ENCODE measurements around the gene TSPO. TPM values are rescaled to one million over a fixed set of nuclear protein-coding genes. Genes with fewer than 3 reads are reported as not detected.

Gene TSPO
- total RNA-seq, 1 donor from 2014 or later, result 136 TPM

GRCh38 chr22:43154887-43155536 is 3.7 kb downstream of the TSPO start:
- DNase-seq (ENCODE audit: missing footprints) (peak; percentile 77), ATAC-seq (no peak)

DNA sequence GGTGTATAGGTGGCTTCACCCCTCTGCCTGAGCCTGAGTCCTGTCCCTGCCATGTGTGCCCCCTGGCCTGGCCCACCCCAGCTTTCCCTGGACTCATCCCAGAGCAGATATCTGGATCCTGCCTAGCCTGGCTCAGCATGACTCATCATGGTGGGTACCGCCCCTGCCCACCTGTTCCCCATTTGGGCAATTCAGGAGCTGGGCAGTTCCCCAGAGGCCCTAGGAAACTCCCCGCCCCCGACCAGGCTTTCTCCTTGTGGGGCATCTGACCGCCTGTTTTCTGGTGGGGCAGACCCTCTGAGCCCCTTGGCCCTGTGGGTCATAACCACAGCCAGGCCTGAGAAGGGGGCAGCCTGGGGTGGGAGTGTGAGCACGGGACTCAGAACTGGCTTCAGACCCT is 4.4 kb downstream of the TSPO start:
- ATAC-seq, result no peak
- no peak for DNase-seq (ENCODE audit: missing footprints)
- intact Hi-C loops (cut with DNase I), result no loop called here

More at GRCh38 chr22:43154887-43155536, 3.7 kb downstream of the TSPO start:
- intact Hi-C loops (cut with DNase I), result no loop called here

GRCh38 chr22:43156413-43156812 is 5.1 kb downstream of the TSPO start:
- intact Hi-C loops (cut with DNase I), result no loop called here
- DNase-seq (ENCODE audit: missing footprints) (no peak), ATAC-seq (no peak)

- DNase-seq (ENCODE audit: missing footprints), result no peak
- ATAC-seq, result no peak
- intact Hi-C loops (cut with DNase I), result no loop called here
Measured at GRCh38 chr22:43157874-43158546, 6.7 kb downstream of the TSPO start.

DNA sequence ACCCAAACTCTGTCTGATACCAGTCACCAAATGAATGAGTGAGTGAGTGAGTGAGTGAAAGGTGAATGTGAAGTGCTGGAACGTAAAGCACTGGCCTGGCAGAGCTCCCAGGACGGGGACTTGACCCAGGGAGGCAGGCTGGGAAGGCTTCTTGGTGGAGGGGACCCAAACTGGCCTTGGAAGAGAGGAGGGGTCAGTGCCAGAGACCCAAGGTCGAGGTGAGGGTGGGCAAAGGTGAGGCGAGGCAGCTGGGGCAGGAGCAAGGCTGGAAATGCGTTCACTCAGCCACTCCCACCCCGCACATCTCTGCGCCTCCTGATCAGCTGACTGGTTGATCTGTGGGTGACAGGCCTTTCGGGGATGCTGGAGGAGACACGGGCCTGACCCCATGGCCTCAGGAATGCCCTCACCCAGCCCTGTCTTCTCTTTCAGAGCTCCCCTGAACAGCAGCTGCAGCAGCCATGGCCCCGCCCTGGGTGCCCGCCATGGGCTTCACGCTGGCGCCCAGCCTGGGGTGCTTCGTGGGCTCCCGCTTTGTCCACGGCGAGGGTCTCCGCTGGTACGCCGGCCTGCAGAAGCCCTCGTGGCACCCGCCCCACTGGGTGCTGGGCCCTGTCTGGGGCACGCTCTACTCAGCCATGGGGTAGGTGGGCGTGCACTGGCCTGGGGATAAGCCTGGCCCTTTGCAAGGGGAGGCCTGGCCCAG is 7.6 kb downstream of the TSPO start:
- ATAC-seq, result no peak
- intact Hi-C loops (cut with DNase I), result no loop called here

DNA sequence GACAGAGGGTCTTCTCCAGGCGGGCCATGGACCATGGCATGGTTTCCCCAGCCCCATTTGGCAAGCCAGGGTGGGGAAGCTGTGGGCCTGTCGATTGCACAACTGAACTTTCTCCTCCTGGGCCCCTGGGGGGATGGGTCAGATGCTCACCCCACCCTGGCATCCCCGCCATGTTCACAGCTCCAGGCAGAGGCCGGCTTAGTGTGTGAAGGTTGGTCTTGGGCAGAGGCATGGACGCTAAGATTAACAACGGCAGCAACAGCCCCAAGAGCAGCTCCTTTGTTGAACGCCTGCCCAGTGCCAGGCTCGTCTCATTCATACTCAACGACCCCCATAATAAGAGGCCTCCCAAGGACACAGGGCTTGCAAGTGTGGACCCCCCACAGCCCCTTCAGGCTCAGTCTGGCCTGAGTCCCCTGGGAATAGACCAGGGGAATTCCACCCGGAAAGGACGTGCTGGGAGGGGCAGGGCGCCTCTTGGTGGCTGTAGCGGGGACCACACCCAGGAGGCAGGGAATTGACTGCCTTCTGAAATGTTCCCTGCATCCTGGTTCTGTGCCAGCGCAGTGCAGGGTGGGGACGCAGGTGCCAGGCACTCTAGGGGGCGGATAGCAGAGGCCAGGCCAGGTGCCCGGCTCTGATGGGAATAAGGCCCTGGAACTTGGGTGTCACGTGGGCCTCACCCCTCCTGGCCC is 8.3 kb downstream of the TSPO start:
- ATAC-seq, result peak; percentile 1
- intact Hi-C loops (cut with DNase I), result no loop called here

More for the DNA sequence above, 7.6 kb downstream of the TSPO start:
- DNase-seq (ENCODE audit: missing footprints), result no peak

GRCh38 chr22:43160497-43161126 is 9.3 kb downstream of the TSPO start:
- ATAC-seq (no peak), DNase-seq (ENCODE audit: missing footprints) (no peak)
- intact Hi-C loops (cut with DNase I), result no loop called here

More for the DNA sequence above, 8.3 kb downstream of the TSPO start:
- no peak for DNase-seq (ENCODE audit: missing footprints)

GRCh38 chr22:43162412-43163150 is 11.2 kb downstream of the TSPO start:
- intact Hi-C loops (cut with DNase I), result no loop called here
- ATAC-seq (no peak), DNase-seq (ENCODE audit: missing footprints) (no peak)

GRCh38 chr22:43163241-43163795 is 12.0 kb downstream of the TSPO start:
- intact Hi-C loops (cut with DNase I), result no loop called here
- no peak for DNase-seq (ENCODE audit: missing footprints)
- ATAC-seq, result no peak

- intact Hi-C loops (cut with DNase I), result no loop called here
- no peak for ATAC-seq
- peak; percentile 39 for DNase-seq (ENCODE audit: missing footprints)
Measured at GRCh38 chr22:43164636-43165035, 13.3 kb downstream of the TSPO start.

- peak; percentile 15 for DNase-seq (ENCODE audit: missing footprints)
- ATAC-seq, result no peak
- intact Hi-C loops (cut with DNase I), result no loop called here
Measured at GRCh38 chr22:43166132-43166930, 15.0 kb downstream of the TSPO start.

GRCh38 chr22:43167001-43167589 is 15.7 kb downstream of the TSPO start:
- intact Hi-C loops (cut with DNase I), result no loop called here
- no peak for ATAC-seq
- DNase-seq (ENCODE audit: missing footprints), result peak; percentile 43

- DNase-seq (ENCODE audit: missing footprints) (peak; percentile 66), ATAC-seq (no peak)
- intact Hi-C loops (cut with DNase I), result no loop called here
Measured at GRCh38 chr22:43168471-43169309, 17.3 kb downstream of the TSPO start.

DNA sequence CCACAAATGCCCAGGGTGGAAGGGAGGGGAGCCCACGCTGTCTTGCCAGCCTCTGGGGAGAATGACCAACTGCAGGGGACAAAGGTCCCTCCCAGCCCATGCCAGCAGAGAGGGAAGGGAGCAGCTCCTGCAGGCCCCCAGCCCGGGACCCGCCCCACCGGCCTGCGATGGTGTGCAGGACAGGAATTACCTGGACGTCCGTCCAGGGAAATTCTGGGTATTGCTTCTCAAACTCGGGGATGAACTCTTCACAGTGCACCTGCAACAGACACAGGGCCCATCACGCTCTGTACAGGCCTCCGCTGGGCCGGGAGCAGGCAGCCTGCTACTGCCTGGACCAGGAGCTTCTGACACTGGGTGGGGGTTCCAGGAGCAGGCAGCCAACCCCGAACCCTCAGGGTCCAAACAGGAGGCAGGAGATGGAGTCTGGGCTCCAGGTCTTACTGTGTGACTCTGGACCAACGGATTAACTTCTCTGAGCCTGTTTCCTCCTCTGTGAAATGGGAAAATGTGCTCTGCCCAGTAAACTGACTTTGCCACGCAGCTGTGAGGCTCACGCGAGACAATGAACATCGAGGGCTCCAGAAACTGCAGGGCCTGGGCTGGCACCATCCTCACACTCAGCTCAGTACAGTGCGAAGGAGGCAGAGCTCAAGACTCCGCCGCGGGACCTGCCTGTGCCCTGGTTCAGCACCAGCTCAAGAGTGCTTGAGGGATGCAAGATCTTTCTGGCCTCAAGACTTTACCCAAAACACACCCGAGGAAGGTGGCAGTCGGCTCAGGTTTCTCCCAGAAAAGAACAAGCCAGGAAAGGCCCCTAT is 18.2 kb downstream of the TSPO start:
- peak; percentile 28 for DNase-seq (ENCODE audit: missing footprints)
- intact Hi-C loops (cut with DNase I), result no loop called here
- no peak for ATAC-seq

GRCh38 chr22:43170131-43170480 is 18.7 kb downstream of the TSPO start:
- DNase-seq (ENCODE audit: missing footprints) (no peak), ATAC-seq (no peak)
- intact Hi-C loops (cut with DNase I), result no loop called here
